ENCODE data around the gene BMP6. TPM values are rescaled to one million over a fixed set of nuclear protein-coding genes. Genes with fewer than 3 reads are reported as not detected.

BMP6 gene
- total RNA-seq, 1 donor from 2014 or later, result 2.1 TPM

GRCh38 chr6:7866526-7866925 is 140.6 kb downstream of the BMP6 start:
- Histone ChIP-seq H3K4me3 (ENCODE audit: low read length in 3 of 3) (no peak overlapping the region), H3K27ac (ENCODE audit: low read depth, low read length) (no peak overlapping the region), H3K4me1 (ENCODE audit: control insufficient read depth in 3 of 3, insufficient read depth in 3 of 3, low read length in 3 of 3) (no peaks in the 10 kb centered on the region), H3K9me3 (ENCODE audit: control insufficient read depth in 3 of 3, low read length in 3 of 3) (no peaks in the 10 kb centered on the region), H3K36me3 (ENCODE audit: control insufficient read depth in 3 of 3, insufficient read depth in 3 of 3, low read length in 3 of 3) (no peaks in the 10 kb centered on the region), H3K27me3 (ENCODE audit: control insufficient read depth in 3 of 3, insufficient read depth in 3 of 3, low read length in 3 of 3) (peaks cover 0 to 3% (median 0%) of the 10 kb centered on the region in 3 donors), H3K9ac (ENCODE audit: low read depth in 1 of 3, low read length in 3 of 3) (no peak overlapping the region)

- H3K9ac ChIP-seq (ENCODE audit: low read depth in 1 of 3, low read length in 3 of 3), result no peak overlapping the region
- no peaks in the 10 kb centered on the region for H3K4me1 ChIP-seq (ENCODE audit: control insufficient read depth in 3 of 3, insufficient read depth in 3 of 3, low read length in 3 of 3)
- H3K27me3 ChIP-seq (ENCODE audit: control insufficient read depth in 3 of 3, insufficient read depth in 3 of 3, low read length in 3 of 3), result peaks cover 0 to 3% (median 0%) of the 10 kb centered on the region in 3 donors
- H3K36me3 ChIP-seq (ENCODE audit: control insufficient read depth in 3 of 3, insufficient read depth in 3 of 3, low read length in 3 of 3), result peaks cover 0 to 2% (median 0%) of the 10 kb centered on the region in 3 donors
- H3K27ac ChIP-seq (ENCODE audit: low read depth, low read length), result no peak overlapping the region
- no peak overlapping the region for H3K4me3 ChIP-seq (ENCODE audit: low read length in 3 of 3)
- H3K9me3 ChIP-seq (ENCODE audit: control insufficient read depth in 3 of 3, low read length in 3 of 3), result no peaks in the 10 kb centered on the region
These were observed 143.0 kb downstream of the BMP6 start for GRCh38 chr6:7868926-7869325.

- Histone ChIP-seq H3K27me3 (ENCODE audit: control insufficient read depth in 3 of 3, insufficient read depth in 3 of 3, low read length in 3 of 3) (no peaks in the 10 kb centered on the region), H3K4me1 (ENCODE audit: control insufficient read depth in 3 of 3, insufficient read depth in 3 of 3, low read length in 3 of 3) (no peaks in the 10 kb centered on the region), H3K27ac (ENCODE audit: low read depth, low read length) (no peak overlapping the region), H3K36me3 (ENCODE audit: control insufficient read depth in 3 of 3, insufficient read depth in 3 of 3, low read length in 3 of 3) (peaks cover 28 to 37% (median 34%) of the 10 kb centered on the region in 3 donors), H3K9me3 (ENCODE audit: control insufficient read depth in 3 of 3, low read length in 3 of 3) (no peaks in the 10 kb centered on the region), H3K4me3 (ENCODE audit: low read length in 3 of 3) (no peak overlapping the region), H3K9ac (ENCODE audit: low read depth in 1 of 3, low read length in 3 of 3) (no peak overlapping the region)
These were observed 152.6 kb downstream of the BMP6 start for GRCh38 chr6:7878401-7878964.

DNA sequence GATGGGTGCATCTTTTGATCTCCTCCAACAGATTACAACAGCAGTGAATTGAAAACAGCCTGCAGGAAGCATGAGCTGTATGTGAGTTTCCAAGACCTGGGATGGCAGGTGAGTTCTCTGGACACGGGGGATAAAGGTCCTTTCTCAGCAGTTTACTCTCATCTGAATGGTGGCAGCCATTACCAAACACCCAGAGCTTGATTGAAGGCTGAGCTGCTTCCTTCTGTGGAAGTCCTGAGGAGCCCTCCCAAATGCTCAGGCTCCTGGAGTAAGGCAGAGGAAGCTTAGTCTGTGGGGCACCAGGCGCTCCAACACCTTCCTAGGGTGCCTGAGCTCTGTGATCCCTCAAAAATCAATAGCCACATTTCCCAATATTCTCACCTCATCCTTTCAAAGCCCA is 153.1 kb downstream of the BMP6 start:
- no peaks in the 10 kb centered on the region for H3K9me3 ChIP-seq (ENCODE audit: control insufficient read depth in 3 of 3, low read length in 3 of 3)
- no peak overlapping the region for H3K27ac ChIP-seq (ENCODE audit: low read depth, low read length)
- no peaks in the 10 kb centered on the region for H3K4me1 ChIP-seq (ENCODE audit: control insufficient read depth in 3 of 3, insufficient read depth in 3 of 3, low read length in 3 of 3)
- H3K36me3 ChIP-seq (ENCODE audit: control insufficient read depth in 3 of 3, insufficient read depth in 3 of 3, low read length in 3 of 3), result peaks cover 33 to 40% (median 39%) of the 10 kb centered on the region in 3 donors
- H3K9ac ChIP-seq (ENCODE audit: low read depth in 1 of 3, low read length in 3 of 3), result no peak overlapping the region
- H3K4me3 ChIP-seq (ENCODE audit: low read length in 3 of 3), result no peak overlapping the region
- H3K27me3 ChIP-seq (ENCODE audit: control insufficient read depth in 3 of 3, insufficient read depth in 3 of 3, low read length in 3 of 3), result no peaks in the 10 kb centered on the region

DNA sequence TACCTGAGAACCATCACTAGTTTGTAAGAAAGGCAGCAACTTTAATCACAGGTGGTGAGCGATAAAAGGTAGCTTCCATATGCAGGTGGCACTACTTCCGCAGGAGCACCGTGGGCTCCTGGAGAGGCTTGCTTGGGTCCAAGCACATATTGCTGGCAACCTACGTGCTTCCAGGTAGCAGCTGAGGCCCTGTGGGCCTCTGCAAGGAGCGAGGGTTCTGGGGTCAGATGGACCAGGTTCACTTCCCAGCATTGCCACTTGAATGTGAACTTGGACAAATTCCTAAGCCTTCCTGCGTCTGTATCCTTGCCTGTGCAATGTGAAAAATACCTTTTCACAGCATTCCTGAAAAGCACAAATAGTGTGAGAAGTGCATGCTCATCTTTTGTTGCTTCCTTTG is 153.7 kb downstream of the BMP6 start:
- H3K27ac ChIP-seq (ENCODE audit: low read depth, low read length), result no peak overlapping the region
- H3K4me3 ChIP-seq (ENCODE audit: low read length in 3 of 3), result no peak overlapping the region
- H3K9me3 ChIP-seq (ENCODE audit: control insufficient read depth in 3 of 3, low read length in 3 of 3), result no peaks in the 10 kb centered on the region
- H3K36me3 ChIP-seq (ENCODE audit: control insufficient read depth in 3 of 3, insufficient read depth in 3 of 3, low read length in 3 of 3), result peaks cover 38 to 45% (median 45%) of the 10 kb centered on the region in 3 donors
- no peaks in the 10 kb centered on the region for H3K4me1 ChIP-seq (ENCODE audit: control insufficient read depth in 3 of 3, insufficient read depth in 3 of 3, low read length in 3 of 3)
- no peak overlapping the region for H3K9ac ChIP-seq (ENCODE audit: low read depth in 1 of 3, low read length in 3 of 3)
- H3K27me3 ChIP-seq (ENCODE audit: control insufficient read depth in 3 of 3, insufficient read depth in 3 of 3, low read length in 3 of 3), result no peaks in the 10 kb centered on the region

GRCh38 chr6:7879980-7880717 is 154.2 kb downstream of the BMP6 start:
- no peaks in the 10 kb centered on the region for H3K27me3 ChIP-seq (ENCODE audit: control insufficient read depth in 3 of 3, insufficient read depth in 3 of 3, low read length in 3 of 3)
- H3K4me3 ChIP-seq (ENCODE audit: low read length in 3 of 3), result no peak overlapping the region
- peaks cover 44 to 51% (median 50%) of the 10 kb centered on the region in 3 donors for H3K36me3 ChIP-seq (ENCODE audit: control insufficient read depth in 3 of 3, insufficient read depth in 3 of 3, low read length in 3 of 3)
- no peaks in the 10 kb centered on the region for H3K4me1 ChIP-seq (ENCODE audit: control insufficient read depth in 3 of 3, insufficient read depth in 3 of 3, low read length in 3 of 3)
- H3K27ac ChIP-seq (ENCODE audit: low read depth, low read length), result no peak overlapping the region
- H3K9me3 ChIP-seq (ENCODE audit: control insufficient read depth in 3 of 3, low read length in 3 of 3), result no peaks in the 10 kb centered on the region
- no peak overlapping the region for H3K9ac ChIP-seq (ENCODE audit: low read depth in 1 of 3, low read length in 3 of 3)

DNA sequence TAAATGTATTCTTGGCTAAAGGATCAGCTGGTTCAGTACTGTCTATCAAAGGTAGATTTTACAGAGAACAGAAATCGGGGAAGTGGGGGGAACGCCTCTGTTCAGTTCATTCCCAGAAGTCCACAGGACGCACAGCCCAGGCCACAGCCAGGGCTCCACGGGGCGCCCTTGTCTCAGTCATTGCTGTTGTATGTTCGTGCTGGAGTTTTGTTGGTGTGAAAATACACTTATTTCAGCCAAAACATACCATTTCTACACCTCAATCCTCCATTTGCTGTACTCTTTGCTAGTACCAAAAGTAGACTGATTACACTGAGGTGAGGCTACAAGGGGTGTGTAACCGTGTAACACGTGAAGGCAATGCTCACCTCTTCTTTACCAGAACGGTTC is 154.8 kb downstream of the BMP6 start:
- no peak overlapping the region for H3K27ac ChIP-seq (ENCODE audit: low read depth, low read length)
- H3K4me1 ChIP-seq (ENCODE audit: control insufficient read depth in 3 of 3, insufficient read depth in 3 of 3, low read length in 3 of 3), result no peaks in the 10 kb centered on the region
- no peaks in the 10 kb centered on the region for H3K27me3 ChIP-seq (ENCODE audit: control insufficient read depth in 3 of 3, insufficient read depth in 3 of 3, low read length in 3 of 3)
- no peak overlapping the region for H3K9ac ChIP-seq (ENCODE audit: low read depth in 1 of 3, low read length in 3 of 3)
- H3K4me3 ChIP-seq (ENCODE audit: low read length in 3 of 3), result no peak overlapping the region
- no peaks in the 10 kb centered on the region for H3K9me3 ChIP-seq (ENCODE audit: control insufficient read depth in 3 of 3, low read length in 3 of 3)
- peaks cover 48 to 56% (median 56%) of the 10 kb centered on the region in 3 donors for H3K36me3 ChIP-seq (ENCODE audit: control insufficient read depth in 3 of 3, insufficient read depth in 3 of 3, low read length in 3 of 3)

- H3K27ac ChIP-seq (ENCODE audit: low read depth, low read length), result no peak overlapping the region
- no peaks in the 10 kb centered on the region for H3K27me3 ChIP-seq (ENCODE audit: control insufficient read depth in 3 of 3, insufficient read depth in 3 of 3, low read length in 3 of 3)
- H3K9ac ChIP-seq (ENCODE audit: low read depth in 1 of 3, low read length in 3 of 3), result no peak overlapping the region
- no peak overlapping the region for H3K4me3 ChIP-seq (ENCODE audit: low read length in 3 of 3)
- peaks cover 55 to 68% (median 67%) of the 10 kb centered on the region in 3 donors for H3K36me3 ChIP-seq (ENCODE audit: control insufficient read depth in 3 of 3, insufficient read depth in 3 of 3, low read length in 3 of 3)
- H3K9me3 ChIP-seq (ENCODE audit: control insufficient read depth in 3 of 3, low read length in 3 of 3), result no peaks in the 10 kb centered on the region
- H3K4me1 ChIP-seq (ENCODE audit: control insufficient read depth in 3 of 3, insufficient read depth in 3 of 3, low read length in 3 of 3), result no peaks in the 10 kb centered on the region
These were observed 156.0 kb downstream of the BMP6 start for GRCh38 chr6:7881765-7882500.

DNA sequence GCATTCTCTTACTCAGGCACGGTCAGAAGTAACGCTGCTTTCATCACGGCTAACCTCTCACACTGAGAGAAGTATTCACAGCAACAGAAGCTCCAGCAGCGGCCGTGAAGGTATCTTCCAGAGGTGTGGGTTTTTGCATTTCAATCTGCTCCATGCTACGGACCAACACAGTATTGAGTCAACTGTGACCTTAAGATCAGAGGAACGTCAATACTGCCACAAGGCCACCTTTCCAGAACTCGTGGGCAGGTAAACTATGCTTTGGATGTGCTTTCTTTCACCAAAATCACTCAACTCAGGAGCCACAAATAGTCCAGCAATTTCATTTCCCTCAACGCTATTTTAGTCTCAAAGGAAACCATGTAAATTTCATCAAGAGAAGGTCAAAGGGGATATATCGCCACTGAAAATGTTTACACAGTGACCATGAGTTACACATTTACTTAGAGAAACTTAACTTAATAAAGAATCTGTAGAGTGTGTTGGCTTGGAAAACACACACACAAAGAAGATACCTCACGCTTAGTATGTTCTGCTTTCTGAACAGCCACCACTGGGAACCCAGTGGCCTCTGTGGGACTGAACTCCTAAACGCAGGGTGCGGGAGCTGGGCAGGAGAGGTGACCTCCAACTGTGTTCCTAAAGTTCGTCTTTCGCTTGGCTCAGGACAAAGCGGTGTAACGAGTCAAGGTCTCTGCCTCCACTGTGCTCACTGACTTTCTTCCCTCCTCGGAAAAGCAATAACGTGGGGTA is 156.8 kb downstream of the BMP6 start:
- peaks cover 62 to 75% (median 75%) of the 10 kb centered on the region in 3 donors for H3K36me3 ChIP-seq (ENCODE audit: control insufficient read depth in 3 of 3, insufficient read depth in 3 of 3, low read length in 3 of 3)
- no peaks in the 10 kb centered on the region for H3K4me1 ChIP-seq (ENCODE audit: control insufficient read depth in 3 of 3, insufficient read depth in 3 of 3, low read length in 3 of 3)
- H3K4me3 ChIP-seq (ENCODE audit: low read length in 3 of 3), result no peak overlapping the region
- no peak overlapping the region for H3K27ac ChIP-seq (ENCODE audit: low read depth, low read length)
- no peaks in the 10 kb centered on the region for H3K27me3 ChIP-seq (ENCODE audit: control insufficient read depth in 3 of 3, insufficient read depth in 3 of 3, low read length in 3 of 3)
- H3K9me3 ChIP-seq (ENCODE audit: control insufficient read depth in 3 of 3, low read length in 3 of 3), result no peaks in the 10 kb centered on the region
- no peak overlapping the region for H3K9ac ChIP-seq (ENCODE audit: low read depth in 1 of 3, low read length in 3 of 3)
